ENCODE measurements around the gene ATP5MC2. TPM values are rescaled to one million over a fixed set of nuclear protein-coding genes. Genes with fewer than 3 reads are reported as not detected.

The ATP5MC2 gene
- total and polyA plus RNA-seq, 2 of the 4 experiments (the other 2 are of a cell fraction): 309 to 361 TPM

GRCh38 chr12:53703756-53704155 lies 27.9 kb upstream of the ATP5MC2 start:
- no peaks in the 10 kb centered on the region for H3K36me3 ChIP-seq (ENCODE audit: control insufficient read depth, insufficient read depth, low read length)
- H3K27ac ChIP-seq (ENCODE audit: insufficient read depth, low read length): no peak overlapping the region
- H3K23ac ChIP-seq (ENCODE audit: low read depth, low read length): no peak overlapping the region
- H2BK120ac ChIP-seq (ENCODE audit: low read depth, low read length): no peak overlapping the region
- ATAC-seq (ENCODE audit: low read depth) (0 out of 2 replicates have a peak, but pooled peaks have one; percentile 6), DNase-seq (peak; percentile 64)
- H3K9me1 ChIP-seq (ENCODE audit: insufficient read depth, low read length): no peaks in the 10 kb centered on the region
- no peaks in the 10 kb centered on the region for H3K9me3 ChIP-seq (ENCODE audit: control insufficient read depth, insufficient read depth, low read length)
- H3K79me1 ChIP-seq (ENCODE audit: low read depth in 1 of 2, low read length in 2 of 2): no peaks in the 10 kb centered on the region
- H4K5ac ChIP-seq (ENCODE audit: low read depth, low read length): no peak overlapping the region
- intact Hi-C loops (cut with micrococcal nuclease) (loop anchor here (10.0 kb wide), 2 partner anchors 301 to 501 kb away; partner anchors contain the start of genes HOXC8 and HOXC9), in situ Hi-C loops (cut with MboI; ENCODE audit: low sequenced_read_pairs) (loop anchor here (5.0 to 10.0 kb wide), 2 partner anchors 39 to 491 kb away; no protein-coding TSS in a partner anchor), dilution Hi-C loops (cut with HindIII; ENCODE audit: low sequenced_read_pairs, unreplicated experiment) (no loop called here)
- H3K18ac ChIP-seq (ENCODE audit: low read depth, low read length): no peak overlapping the region
- H3K4me3 ChIP-seq (ENCODE audit: insufficient read depth, low read depth, low read length): no peak overlapping the region
- no peak overlapping the region for H2AK5ac ChIP-seq (ENCODE audit: low read depth, low read length)
- TF ChIP-seq POLR2A (IDR thresholded peaks at IDR 0.05; ENCODE audit: low read depth, low read length) (no peak), CEBPB (IDR thresholded peaks at IDR 0.05; ENCODE audit: low read depth, low read length) (no peak), FOS (IDR thresholded peaks at IDR 0.05; ENCODE audit: low read depth, low read length) (no peak), RFX5 (IDR thresholded peaks at IDR 0.05; ENCODE audit: low read depth, low read length) (no peak), RAD21 (IDR thresholded peaks at IDR 0.05; ENCODE audit: low read length) (no peak), MXI1 (IDR thresholded peaks at IDR 0.05; ENCODE audit: borderline replicate concordance, low read depth, low read length) (no peak), SMC3 (IDR thresholded peaks at IDR 0.05; ENCODE audit: low read depth, low read length) (no peak), MAZ (IDR thresholded peaks at IDR 0.05; ENCODE audit: borderline replicate concordance, low read depth, low read length) (no peak), MAFK (IDR thresholded peaks at IDR 0.05; ENCODE audit: low read depth, low read length) (no peak), CTCF (conservative IDR thresholded peaks at IDR 0.05; ENCODE audit: low read depth, low read length) (no peak), NFE2L2 (IDR thresholded peaks at IDR 0.05; ENCODE audit: low read depth, low read length) (no peak), ELK1 (IDR thresholded peaks at IDR 0.05; ENCODE audit: borderline replicate concordance, low read depth, low read length) (no peak), BHLHE40 (IDR thresholded peaks at IDR 0.05; ENCODE audit: low read depth, low read length) (no peak), CHD1 (IDR thresholded peaks at IDR 0.05; ENCODE audit: low read depth, low read length) (no peak), RCOR1 (IDR thresholded peaks at IDR 0.05; ENCODE audit: insufficient replicate concordance, low read length) (no peak), USF2 (IDR thresholded peaks at IDR 0.05; ENCODE audit: low read depth, low read length) (no peak)
- no peak overlapping the region for H4K8ac ChIP-seq (ENCODE audit: low read depth in 2 of 2, low read length in 2 of 2)
- no TSS peak for BruUV-seq (replicated peaks)
- no peaks in the 10 kb centered on the region for H3K4me1 ChIP-seq (ENCODE audit: control insufficient read depth, insufficient read depth, low read length)
- H3K14ac ChIP-seq (replicated peaks; ENCODE audit: low read depth, low read length): no peak overlapping the region
- H4K91ac ChIP-seq (ENCODE audit: insufficient read depth, low read depth, low read length): no peak overlapping the region
- WGBS, 2 experiments (ENCODE audit: extremely low coverage in 2 of 2, insufficient read length in 1 of 2): no CpG with 5 or more reads among the region's 4 CpGs
- H4K20me1 ChIP-seq (ENCODE audit: insufficient read depth, low read length): no peaks in the 10 kb centered on the region
- peaks cover 56% of the 10 kb centered on the region for H3K27me3 ChIP-seq (ENCODE audit: control insufficient read depth, insufficient read depth, low read length)
- no peak overlapping the region for H2AK9ac ChIP-seq (replicated peaks; ENCODE audit: low read depth, low read length, poor library complexity)
- no peak overlapping the region for H2BK5ac ChIP-seq (ENCODE audit: low read depth, low read length, poor library complexity, severe bottlenecking)
- POLR2A ChIA-PET (ENCODE audit: unreplicated experiment): no interaction called here
- no peak overlapping the region for H2BK15ac ChIP-seq (ENCODE audit: low read depth, low read length)
- no peak overlapping the region for H3K56ac ChIP-seq (ENCODE audit: extremely low read depth, insufficient read depth, low read length)
- no peak overlapping the region for H3K4ac ChIP-seq (ENCODE audit: low read depth, low read length)
- H3K9ac ChIP-seq (ENCODE audit: low read depth, low read length): no peak overlapping the region
- H2BK20ac ChIP-seq (ENCODE audit: low read depth, low read length): no peak overlapping the region
- CTCF ChIA-PET: interaction anchor here (2.6 kb wide), 1 partner anchor 42 kb away, joined by 48 read pairs; no protein-coding TSS in a partner anchor
- H3K4me2 ChIP-seq (ENCODE audit: low read depth, low read length): no peak overlapping the region
- H2AFZ ChIP-seq (replicated peaks; ENCODE audit: low read length, poor library complexity): no peak overlapping the region
